Measurements from ENCODE around the gene STAT3.
"Not testable (repeated sequence)": the region's sequence is repeated elsewhere in the genome, so short reads cannot be mapped to it uniquely, and the experiment has no call there.

DNA sequence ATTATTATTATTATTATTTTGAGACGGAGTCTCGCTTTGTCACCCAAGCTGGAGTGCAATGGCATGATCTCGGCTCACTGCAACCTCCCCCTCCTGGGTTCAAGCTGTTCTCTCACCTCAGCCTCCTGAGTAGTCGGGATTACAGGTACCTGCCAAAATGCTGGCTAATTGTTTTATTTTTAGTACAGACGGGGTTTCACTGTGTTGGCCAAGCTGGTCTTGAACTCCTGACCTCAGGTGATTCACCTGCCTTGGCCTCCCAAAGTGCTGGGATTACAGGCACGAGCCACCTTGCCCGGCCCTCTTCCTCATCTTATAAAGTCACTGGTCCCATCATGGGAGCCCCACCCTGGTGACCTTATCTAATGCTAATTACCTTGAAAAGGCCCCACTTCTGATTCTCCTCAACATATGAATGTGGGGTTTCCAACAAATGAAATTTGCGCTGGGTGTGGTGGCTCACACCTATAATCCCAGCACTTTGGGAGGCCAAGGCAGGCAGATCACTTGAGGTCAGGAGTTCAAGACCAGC lies 12.7 kb upstream of the STAT3 start:
- TF ChIP-seq, protein P1, sequence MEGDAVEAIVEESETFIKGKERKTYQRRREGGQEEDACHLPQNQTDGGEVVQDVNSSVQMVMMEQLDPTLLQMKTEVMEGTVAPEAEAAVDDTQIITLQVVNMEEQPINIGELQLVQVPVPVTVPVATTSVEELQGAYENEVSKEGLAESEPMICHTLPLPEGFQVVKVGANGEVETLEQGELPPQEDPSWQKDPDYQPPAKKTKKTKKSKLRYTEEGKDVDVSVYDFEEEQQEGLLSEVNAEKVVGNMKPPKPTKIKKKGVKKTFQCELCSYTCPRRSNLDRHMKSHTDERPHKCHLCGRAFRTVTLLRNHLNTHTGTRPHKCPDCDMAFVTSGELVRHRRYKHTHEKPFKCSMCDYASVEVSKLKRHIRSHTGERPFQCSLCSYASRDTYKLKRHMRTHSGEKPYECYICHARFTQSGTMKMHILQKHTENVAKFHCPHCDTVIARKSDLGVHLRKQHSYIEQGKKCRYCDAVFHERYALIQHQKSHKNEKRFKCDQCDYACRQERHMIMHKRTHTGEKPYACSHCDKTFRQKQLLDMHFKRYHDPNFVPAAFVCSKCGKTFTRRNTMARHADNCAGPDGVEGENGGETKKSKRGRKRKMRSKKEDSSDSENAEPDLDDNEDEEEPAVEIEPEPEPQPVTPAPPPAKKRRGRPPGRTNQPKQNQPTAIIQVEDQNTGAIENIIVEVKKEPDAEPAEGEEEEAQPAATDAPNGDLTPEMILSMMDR (conservative IDR thresholded peaks at IDR 0.05; ENCODE audit: low read depth, low read length) = not testable (repeated sequence)
- not testable (repeated sequence) for TF ChIP-seq EZH2 (IDR thresholded peaks at IDR 0.05; ENCODE audit: borderline replicate concordance, low read depth, low read length, poor library complexity, severe bottlenecking)

All from A673 (cell line).